GM10248 (cell line): Measurements from ENCODE around the gene CYP17A1.

Source experiments
- CTCF ChIA-PET: fragments of 300-600 bp; sonication (Branson Sonifier 250); formaldehyde crosslinking; extraction: SDS; loops from one replicate; lab custom pipeline; 2021; ENCODE audit warnings: antibody characterized with exemption; lab: Yijun Ruan, JAX
- POLR2A ChIA-PET: fragments of 350-650 bp; sonication (Branson Sonifier 250); formaldehyde crosslinking; extraction: SDS; loops from one replicate; lab custom pipeline; 2020; ENCODE audit warnings: antibody characterized with exemption; lab: Yijun Ruan, JAX
- DNase-seq: peaks from one replicate; pipeline ENCODE4 v3.0.0; 2012; ENCODE audit errors: extremely low spot score
- CTCF ChIP-seq: IDR thresholded peaks from 2 replicates; pipeline ENCODE4 v1.5.1; 2012; ENCODE audit warnings: mild to moderate bottlenecking, low read depth; ENCODE audit errors: extremely low read depth, missing control alignments, control extremely low read depth

Gene CYP17A1

GRCh38 chr10:102814453-102814871, 22.8 kb downstream of the CYP17A1 start:
- ChIA-PET CTCF (no interaction called here), POLR2A (no interaction called here)
- TF ChIP-seq CTCF: no peak
- no peak for DNase-seq

GRCh38 chr10:102813734-102814452, 23.3 kb downstream of the CYP17A1 start:
- ChIA-PET POLR2A (no interaction called here), CTCF (interaction anchor here (1.4 to 2.4 kb wide), 3 partner anchors 11 to 104 kb away, joined by 3 to 8 read pairs (median 3); partner anchors contain the start of gene CNNM2)
- no peak for TF ChIP-seq CTCF

GRCh38 chr10:102813017-102813541, 24.1 kb downstream of the CYP17A1 start:
- POLR2A ChIA-PET: interaction anchor here (0.6 kb wide), 1 partner anchor 10 kb away, joined by 3 read pairs; no protein-coding TSS in a partner anchor
- DNase-seq: no peak
- TF ChIP-seq CTCF: no peak
- CTCF ChIA-PET: interaction anchor here (1.0 to 2.4 kb wide), 4 partner anchors 8 to 105 kb away, joined by 3 to 8 read pairs (median 3); partner anchors contain the start of gene CNNM2

More at GRCh38 chr10:102813734-102814452, 23.3 kb downstream of the CYP17A1 start:
- no peak for DNase-seq

GRCh38 chr10:102812231-102812876, 24.9 kb downstream of the CYP17A1 start:
- no peak for DNase-seq
- no peak for TF ChIP-seq CTCF
- POLR2A ChIA-PET: interaction anchor here (0.6 kb wide), 1 partner anchor 11 kb away, joined by 3 read pairs; no protein-coding TSS in a partner anchor
- CTCF ChIA-PET: interaction anchor here (1.0 to 2.4 kb wide), 4 partner anchors 9 to 59 kb away, joined by 3 to 8 read pairs (median 4); no protein-coding TSS in a partner anchor

GRCh38 chr10:102811346-102811745, 25.9 kb downstream of the CYP17A1 start:
- no peak for DNase-seq
- no peak for TF ChIP-seq CTCF
- ChIA-PET POLR2A (no interaction called here), CTCF (interaction anchor here (1.0 kb wide), 1 partner anchor 8 kb away, joined by 4 read pairs; no protein-coding TSS in a partner anchor)

GRCh38 chr10:102808380-102808779, 28.8 kb downstream of the CYP17A1 start:
- ChIA-PET CTCF (no interaction called here), POLR2A (no interaction called here)
- TF ChIP-seq CTCF: no peak
- no peak for DNase-seq
